ENCODE results near the gene NHERF2.

Gene NHERF2

GRCh38 chr16:1991135-1991551 is 35.6 kb upstream of the NHERF2 start:
- peak; percentile 38 for ATAC-seq
- peak; percentile 69 for DNase-seq

- DNase-seq = no peak
- no peak for ATAC-seq
These were observed 35.1 kb upstream of the NHERF2 start for GRCh38 chr16:1991588-1991947.

- ATAC-seq = peak; percentile 65
- DNase-seq = peak; percentile 98
These were observed 34.6 kb upstream of the NHERF2 start for GRCh38 chr16:1991948-1992703.

GRCh38 chr16:1992704-1993317 is 33.9 kb upstream of the NHERF2 start:
- DNase-seq = no peak

GRCh38 chr16:1993731-1994131 is 33.0 kb upstream of the NHERF2 start:
- ATAC-seq (no peak), DNase-seq (no peak)

More at GRCh38 chr16:1992704-1993317, 33.9 kb upstream of the NHERF2 start:
- no peak for ATAC-seq

- DNase-seq = no peak
- ATAC-seq = no peak
These were observed 29.0 kb upstream of the NHERF2 start for GRCh38 chr16:1997494-1998359.

- no peak for DNase-seq
- ATAC-seq = no peak
These were observed 28.3 kb upstream of the NHERF2 start for GRCh38 chr16:1998360-1998835.

GRCh38 chr16:1998852-1999801 is 27.6 kb upstream of the NHERF2 start:
- no peak for DNase-seq
- ATAC-seq = no peak

GRCh38 chr16:1999866-2000514 is 26.7 kb upstream of the NHERF2 start:
- ATAC-seq = no peak
- no peak for DNase-seq

- ATAC-seq (no peak), DNase-seq (no peak)
These were observed 25.7 kb upstream of the NHERF2 start for GRCh38 chr16:2001035-2001434.

GRCh38 chr16:2001456-2002355 is 25.0 kb upstream of the NHERF2 start:
- DNase-seq (no peak), ATAC-seq (no peak)

GRCh38 chr16:2002406-2003230 is 24.1 kb upstream of the NHERF2 start:
- no peak for DNase-seq
- ATAC-seq = no peak

GRCh38 chr16:2003231-2003826 is 23.4 kb upstream of the NHERF2 start:
- ATAC-seq = no peak

GRCh38 chr16:2003827-2004641 is 22.7 kb upstream of the NHERF2 start:
- peak; percentile 94 for DNase-seq
- peak; percentile 83 for ATAC-seq

More at GRCh38 chr16:2003231-2003826, 23.4 kb upstream of the NHERF2 start:
- no peak for DNase-seq

- DNase-seq (no peak), ATAC-seq (no peak)
These were observed 21.7 kb upstream of the NHERF2 start for GRCh38 chr16:2004795-2005517.

- ATAC-seq = no peak
- no peak for DNase-seq
These were observed 21.1 kb upstream of the NHERF2 start for GRCh38 chr16:2005646-2006045.

- no peak for DNase-seq
- no peak for ATAC-seq
These were observed 20.4 kb upstream of the NHERF2 start for GRCh38 chr16:2006317-2006716.
